Loucy (cell line): ENCODE results near the gene GLYATL1B.

Source experiments
- H2AFZ ChIP-seq: fragments of 200-600 bp; sonication (generic); 2 replicates; pipeline ENCODE4 v1.6.0; 2016; ENCODE audit warnings: antibody characterized with exemption, mild to moderate bottlenecking, low read length, moderate library complexity
- H3F3A ChIP-seq: fragments of 200-600 bp; 2 replicates; pipeline ENCODE4 v1.6.0; 2016; ENCODE audit warnings: antibody characterized with exemption, low read depth, mild to moderate bottlenecking
- H3K27me3 ChIP-seq: fragments of 200-600 bp; sonication (generic); 2 replicates; pipeline ENCODE4 v1.6.1; 2014; ENCODE audit warnings: low read length, mild to moderate bottlenecking; ENCODE audit not compliant: insufficient read depth, poor library complexity, severe bottlenecking
- H3K36me3 ChIP-seq: fragments of 200-600 bp; sonication (generic); 2 replicates; pipeline ENCODE4 v1.6.1; 2016; ENCODE audit warnings: low read length; ENCODE audit not compliant: insufficient read depth
- H3K4me1 ChIP-seq: fragments of 200-600 bp; sonication (generic); 2 replicates; pipeline ENCODE4 v1.5.1; 2014; ENCODE audit warnings: low read length, mild to moderate bottlenecking; ENCODE audit not compliant: insufficient read depth, poor library complexity, severe bottlenecking
- H3K4me2 ChIP-seq: fragments of 200-600 bp; sonication (generic); 2 replicates; pipeline ENCODE4 v1.6.0; 2014; ENCODE audit warnings: antibody characterized with exemption, low read length, low read depth, mild to moderate bottlenecking; ENCODE audit not compliant: poor library complexity, severe bottlenecking
- H3K4me3 ChIP-seq: fragments of 200-600 bp; sonication (generic); 2 replicates; pipeline ENCODE4 v1.5.1; 2014; ENCODE audit warnings: low read length, mild to moderate bottlenecking, mixed read lengths; ENCODE audit not compliant: poor library complexity, severe bottlenecking
- H3K79me2 ChIP-seq: fragments of 200-600 bp; sonication (generic); 2 replicates; pipeline ENCODE4 v1.6.1; 2014; ENCODE audit warnings: low read length; ENCODE audit not compliant: insufficient read depth
- H3K9ac ChIP-seq: fragments of 200-600 bp; sonication (generic); 2 replicates; pipeline ENCODE4 v1.6.0; 2014; ENCODE audit warnings: mild to moderate bottlenecking, low read depth, low read length, moderate library complexity; ENCODE audit not compliant: poor library complexity, severe bottlenecking
- H3K9me2 ChIP-seq: fragments of 200-600 bp; sonication (generic); replicated peaks from 2 replicates; pipeline ENCODE4 v1.6.1; 2016; ENCODE audit warnings: low read depth, low read length, mixed read lengths
- H3K9me3 ChIP-seq: fragments of 200-600 bp; sonication (generic); 2 replicates; pipeline ENCODE4 v1.6.1; 2014; ENCODE audit warnings: mild to moderate bottlenecking, antibody characterized with exemption, low read length, low read depth; ENCODE audit not compliant: insufficient read depth
- H4K20me1 ChIP-seq: fragments of 200-600 bp; sonication (generic); 2 replicates; pipeline ENCODE4 v1.6.0; 2014; ENCODE audit warnings: antibody characterized with exemption, low read length, mild to moderate bottlenecking; ENCODE audit not compliant: insufficient read depth, poor library complexity, severe bottlenecking
- CTCF ChIP-seq: fragments of 200-600 bp; sonication (generic); conservative IDR thresholded peaks from 2 replicates; pipeline ENCODE4 v1.5.1; 2014; ENCODE audit warnings: mild to moderate bottlenecking, antibody characterized with exemption, low read length
- EZH2phosphoT487 ChIP-seq: fragments of 200-600 bp; IDR thresholded peaks from 2 replicates; pipeline ENCODE4 v1.6.1; 2018; ENCODE audit warnings: antibody characterized with exemption, mild to moderate bottlenecking, moderate library complexity, borderline replicate concordance

The GLYATL1B gene

GRCh38 chr11:59142530-59143507, 56.7 kb downstream of the GLYATL1B start, which contains the start of gene FAM111A:
TSS of gene FAM111A (plus strand) at chr11:59142856. CDS start at chr11:59148873, 6,017 bp downstream.
- no peaks in the 10 kb centered on the region for H3K9me2 ChIP-seq
- H4K20me1 ChIP-seq: peaks cover 15% of the 10 kb centered on the region
- peak within 1 kb of the TSS; percentile 87 for H3K4me3 ChIP-seq
- H2AFZ ChIP-seq: peak within 1 kb of the TSS; percentile 83
- no peaks in the 10 kb centered on the region for H3K9me3 ChIP-seq
- H3K27me3 ChIP-seq: no peaks in the 10 kb centered on the region
- peaks cover 53% of the 10 kb centered on the region for H3K79me2 ChIP-seq
- H3K4me2 ChIP-seq: peak within 1 kb of the TSS; percentile 86
- TF ChIP-seq EZH2phosphoT487: no peak
- peak; percentile 61 for TF ChIP-seq CTCF
- peaks cover 40% of the 10 kb centered on the region for H3K4me1 ChIP-seq
- H3K9ac ChIP-seq: peak within 1 kb of the TSS; percentile 90
- H3F3A ChIP-seq: no peaks in the 10 kb centered on the region; the same call in 1 of the 2 replicates
- H3K36me3 ChIP-seq: no peaks in the 10 kb centered on the region

- Histone ChIP-seq H4K20me1 (peaks cover 15% of the 10 kb centered on the region), H3K4me2 (peak overlapping the region; percentile 86), H3K27me3 (no peaks in the 10 kb centered on the region), H3K4me3 (peak overlapping the region; percentile 87), H2AFZ (no peak overlapping the region), H3K4me1 (peaks cover 52% of the 10 kb centered on the region), H3K9me2 (no peaks in the 10 kb centered on the region), H3K9ac (peak overlapping the region; percentile 90), H3K36me3 (peaks cover 7% of the 10 kb centered on the region; the same call in 1 of the 2 replicates), H3K79me2 (peaks cover 66% of the 10 kb centered on the region), H3F3A (no peaks in the 10 kb centered on the region; the same call in 1 of the 2 replicates), H3K9me3 (no peaks in the 10 kb centered on the region)
- TF ChIP-seq EZH2phosphoT487: no peak
- no peak for TF ChIP-seq CTCF
Observed at GRCh38 chr11:59144096-59144495, 58.0 kb downstream of the GLYATL1B start.
